GM21529 (cell line): ENCODE results near the gene F11R.
"Not testable (repeated sequence)": the region's sequence is repeated elsewhere in the genome, so short reads cannot be mapped to it uniquely, and the experiment has no call there.

Source experiments
- ATAC-seq: cut with Tn5 transposase; IDR thresholded peaks from one replicate; pipeline ENCODE4 v1.9.1; 2021; ENCODE audit not compliant: unreplicated experiment

Gene F11R

GRCh38 chr1:161020509-161021164, at the start of gene F11R:
Gene F11R (minus strand): TSS chr1:161021152. CDS start chr1:161021073, 79 bp downstream.
- peak; percentile 34 for ATAC-seq

GRCh38 chr1:161069731-161070270, 48.8 kb upstream of the F11R start, which contains the start of gene ARHGAP30:
Gene ARHGAP30 (minus strand): TSS chr1:161069891. CDS start chr1:161069624, 267 bp downstream.
- ATAC-seq, result peak; percentile 84

GRCh38 chr1:161069241-161069640, 48.3 kb upstream of the F11R start:
- peak; percentile 0 for ATAC-seq

GRCh38 chr1:161068306-161069234, 47.6 kb upstream of the F11R start:
- peak; percentile 65 for ATAC-seq

GRCh38 chr1:161066694-161067093, 45.7 kb upstream of the F11R start:
- ATAC-seq, result no peak

- not testable (repeated sequence) for ATAC-seq
These were observed 44.7 kb upstream of the F11R start for GRCh38 chr1:161065681-161066080.

DNA sequence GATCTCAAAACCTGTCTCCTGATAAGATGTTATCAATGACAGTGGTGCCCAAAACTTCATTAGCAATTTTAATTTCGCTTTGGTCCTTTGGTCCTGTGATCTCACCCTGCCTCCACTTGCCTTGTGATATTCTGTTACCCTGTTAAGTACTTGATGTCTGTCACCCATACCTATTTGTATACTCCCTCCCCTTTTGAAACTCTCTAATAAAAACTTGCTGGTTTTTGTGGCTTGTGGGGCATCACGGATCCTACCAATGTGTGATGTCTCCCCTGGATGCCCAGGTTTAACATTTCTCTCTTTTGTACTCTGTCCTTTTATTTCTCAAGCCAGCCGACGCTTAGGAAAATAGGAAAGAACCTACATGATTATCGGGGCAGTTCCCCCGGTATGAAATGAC, 43.0 kb upstream of the F11R start:
- not testable (repeated sequence) for ATAC-seq

DNA sequence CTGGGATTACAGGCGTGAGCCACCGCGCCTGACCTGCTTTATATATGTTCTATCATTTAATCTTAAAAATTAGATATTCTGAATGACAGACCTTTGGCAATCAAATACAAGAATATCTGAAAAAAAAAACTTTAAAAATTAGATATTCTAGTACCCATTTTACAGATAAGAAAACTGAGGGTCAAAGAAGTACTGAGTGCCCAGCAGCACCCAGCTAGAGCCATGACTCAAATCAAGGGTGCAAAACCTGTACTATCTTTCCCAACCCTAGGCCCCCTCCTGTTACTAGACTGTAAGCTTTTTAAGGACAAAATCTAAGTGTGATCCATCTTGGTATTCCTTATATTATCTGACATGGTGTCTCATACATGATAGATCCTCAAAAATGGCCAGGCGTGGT, 40.5 kb upstream of the F11R start:
- no peak for ATAC-seq

- no peak for ATAC-seq
These were observed 38.3 kb upstream of the F11R start for GRCh38 chr1:161059293-161059692.

DNA sequence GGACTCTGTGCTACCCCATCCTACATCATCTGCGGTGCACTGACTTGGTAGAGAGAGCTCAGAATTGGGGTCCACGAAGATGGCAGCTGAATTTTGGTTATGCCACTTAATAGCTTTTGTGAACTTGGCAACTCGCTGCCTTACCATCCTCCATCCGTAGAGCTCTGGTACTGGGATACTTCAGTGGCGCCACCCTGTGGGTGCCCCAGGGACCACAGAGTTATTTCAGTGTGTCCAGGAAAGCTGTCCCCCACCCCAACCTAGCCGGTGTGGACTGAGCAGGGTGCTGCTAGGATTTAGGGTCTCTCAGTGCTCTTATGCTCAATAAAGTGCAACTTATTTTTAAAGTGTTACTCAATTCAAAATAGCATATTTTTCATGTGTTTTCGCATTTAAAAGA, 33.9 kb upstream of the F11R start:
- ATAC-seq, result no peak

DNA sequence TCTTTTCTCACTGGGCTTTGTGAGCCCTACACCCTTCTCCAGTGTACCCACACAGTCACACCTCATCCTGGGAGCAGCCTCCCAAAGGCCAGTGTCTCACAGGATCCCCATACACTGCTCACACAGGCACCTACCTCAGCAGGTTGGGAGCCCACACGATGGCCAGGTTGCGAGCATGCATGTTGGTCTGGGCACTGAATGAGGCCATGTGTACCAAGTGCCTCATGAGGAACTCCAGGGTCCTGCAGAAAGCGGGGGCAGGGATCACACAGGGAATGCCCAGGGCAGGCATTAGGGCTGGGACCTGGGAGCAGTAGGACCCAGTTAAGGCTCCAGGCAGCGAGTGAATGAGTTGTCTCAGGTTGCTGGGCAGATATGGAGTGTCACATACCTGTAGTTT, 33.3 kb upstream of the F11R start:
- no peak for ATAC-seq

- no peak for ATAC-seq
These were observed 31.9 kb upstream of the F11R start for GRCh38 chr1:161052899-161053298.

DNA sequence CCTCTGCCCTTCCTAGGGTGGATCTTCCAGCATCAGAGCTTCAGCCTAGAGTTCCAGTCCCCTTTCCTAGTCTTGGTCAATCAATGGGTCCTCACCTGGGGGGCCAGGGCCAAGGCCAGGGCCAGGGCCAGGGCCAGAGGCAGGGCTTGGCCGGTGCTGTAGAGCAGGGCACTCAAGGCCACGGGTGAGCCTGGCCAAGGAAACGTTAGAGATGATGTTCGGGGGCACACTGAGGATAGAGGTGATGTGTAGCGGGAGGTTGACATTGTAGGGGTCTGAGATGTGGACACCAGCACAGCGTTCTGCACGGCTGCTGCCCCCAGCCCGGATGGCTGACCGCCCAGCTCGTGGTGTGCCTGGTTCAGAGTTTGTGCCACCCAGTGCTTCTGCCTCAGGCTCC, 30.3 kb upstream of the F11R start:
- ATAC-seq, result no peak

- ATAC-seq, result no peak
These were observed 28.2 kb upstream of the F11R start for GRCh38 chr1:161048949-161049722.

DNA sequence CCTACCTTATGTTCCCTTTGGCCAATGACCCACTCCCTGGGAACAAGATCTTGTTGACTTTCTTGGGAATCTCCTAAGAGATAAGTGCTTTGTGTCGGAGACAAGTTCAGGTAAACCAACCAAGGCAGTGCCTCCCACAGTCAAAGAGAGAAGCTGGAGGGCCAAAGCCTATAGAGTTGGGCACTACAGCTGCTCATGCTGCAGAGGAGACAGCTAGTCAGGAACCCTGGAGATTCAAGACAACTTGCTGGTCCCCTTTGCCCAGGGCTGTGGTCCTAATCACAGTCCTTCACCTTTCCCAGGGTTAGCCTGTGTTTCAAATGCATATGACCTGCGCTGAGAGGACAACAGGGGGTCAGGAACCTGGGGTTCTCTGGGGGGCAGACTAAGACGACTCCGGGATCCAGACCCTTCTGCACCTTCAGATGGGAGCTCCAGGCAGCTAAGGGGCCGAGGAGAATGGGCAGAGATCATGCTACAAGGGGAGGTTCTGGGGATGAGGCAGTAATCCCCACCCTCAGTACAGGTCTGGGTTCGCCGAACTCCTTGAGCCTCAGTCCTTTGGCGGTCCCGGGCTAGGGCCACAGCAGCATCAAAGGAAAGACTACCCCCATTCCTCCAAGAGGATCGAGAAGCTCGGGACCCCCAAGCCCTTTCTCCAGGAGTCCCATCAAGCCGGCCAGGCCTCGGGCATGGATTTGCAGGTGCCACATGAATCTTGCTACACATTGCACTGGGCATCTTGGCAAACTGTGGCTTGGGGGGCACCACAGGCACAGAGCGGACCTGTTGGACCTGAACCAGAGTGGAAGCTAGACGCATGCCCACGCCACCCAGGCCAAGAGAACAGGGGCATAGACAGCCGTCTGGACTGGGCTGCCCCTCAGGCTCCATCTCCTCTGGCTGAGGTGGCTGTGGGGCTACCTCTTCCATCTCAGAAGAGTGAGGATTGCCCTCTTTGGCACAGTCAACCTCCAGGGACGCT, 26.8 kb upstream of the F11R start:
- ATAC-seq, result no peak

- peak; percentile 46 for ATAC-seq
These were observed 25.8 kb upstream of the F11R start for GRCh38 chr1:161046605-161047228.

- ATAC-seq, result peak; percentile 66
These were observed 25.0 kb upstream of the F11R start, which contains the start of gene USF1 for GRCh38 chr1:161045736-161046604. Gene USF1 (minus strand): TSS chr1:161045977. CDS start chr1:161043275, 2,702 bp downstream.
